Activated CD4-positive, alpha-beta T cell treated with anti-CD3 and anti-CD28 coated beads, Interleukin-2, amount 50 U/mL, for 48 hours (primary cell): Measurements from ENCODE around the gene CLCN7.
"Not testable (repeated sequence)": the region's sequence is repeated elsewhere in the genome, so short reads cannot be mapped to it uniquely, and the experiment has no call there.

Experiments used
- DNase-seq, 2 experiments: peaks; one replicate each; pipeline ENCODE4 v3.0.0-alpha.2; 2020

CLCN7 gene

GRCh38 chr16:1442697-1443096 lies 32.1 kb downstream of the CLCN7 start:
- DNase-seq, result no peak

GRCh38 chr16:1441391-1441829 lies 33.4 kb downstream of the CLCN7 start:
- DNase-seq, result no peak

GRCh38 chr16:1439699-1440074 lies 35.1 kb downstream of the CLCN7 start:
- not testable (repeated sequence) for DNase-seq

- DNase-seq, result no peak
These were observed 35.6 kb downstream of the CLCN7 start for GRCh38 chr16:1439058-1439698.

GRCh38 chr16:1438229-1439057 lies 36.4 kb downstream of the CLCN7 start:
- DNase-seq, result no peak

DNA sequence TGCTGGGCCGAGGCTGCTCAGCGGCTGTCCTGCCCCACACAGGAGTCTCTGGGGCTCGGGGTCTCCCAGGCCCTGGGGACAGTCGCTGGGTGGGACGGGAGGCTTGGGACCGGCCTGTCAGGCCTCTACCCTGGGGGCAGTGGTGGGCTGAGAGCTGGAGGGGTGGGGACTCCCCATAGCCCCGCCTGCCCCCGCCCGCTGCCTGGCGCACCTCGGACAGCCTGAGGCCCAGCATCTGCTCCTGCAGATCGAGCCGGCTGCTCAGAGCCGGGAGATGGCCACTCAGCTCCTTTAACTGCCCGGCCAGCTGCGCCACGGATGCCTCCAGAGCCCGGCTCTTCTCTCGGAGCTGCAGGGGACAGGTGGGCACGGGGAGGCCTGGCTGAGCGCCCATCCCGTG lies 37.2 kb downstream of the CLCN7 start:
- no peak for DNase-seq

DNA sequence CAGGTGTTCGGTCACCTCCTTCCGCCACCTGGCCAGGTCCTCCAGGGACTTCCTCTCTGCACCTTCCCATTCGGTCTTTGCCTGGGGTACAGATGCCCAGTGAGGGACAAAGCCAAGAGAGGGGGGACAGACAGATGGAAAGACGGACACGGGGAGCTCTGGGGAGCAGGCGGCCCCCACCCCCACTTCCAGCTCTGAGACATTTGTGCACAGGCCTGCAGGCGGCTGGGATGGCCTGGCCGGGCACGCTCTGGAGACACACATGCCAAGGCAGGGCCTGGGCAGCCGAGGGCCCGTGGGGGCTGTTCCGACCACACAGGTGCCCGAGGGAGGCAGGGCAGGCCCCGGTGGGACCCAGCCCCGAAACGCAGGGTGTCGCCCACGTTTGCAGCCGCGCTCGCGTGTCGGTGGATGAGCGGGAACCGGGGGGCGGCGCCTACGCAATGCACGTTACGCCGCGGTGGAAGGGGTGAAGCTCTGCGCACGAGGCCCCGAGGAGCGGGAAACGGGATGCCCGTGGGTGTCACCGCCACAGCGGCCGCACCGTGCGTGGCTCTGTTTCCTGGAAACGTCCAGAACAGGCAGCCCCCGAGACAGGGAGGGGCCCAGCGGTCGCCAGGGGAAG lies 38.0 kb downstream of the CLCN7 start:
- DNase-seq, result no peak

DNA sequence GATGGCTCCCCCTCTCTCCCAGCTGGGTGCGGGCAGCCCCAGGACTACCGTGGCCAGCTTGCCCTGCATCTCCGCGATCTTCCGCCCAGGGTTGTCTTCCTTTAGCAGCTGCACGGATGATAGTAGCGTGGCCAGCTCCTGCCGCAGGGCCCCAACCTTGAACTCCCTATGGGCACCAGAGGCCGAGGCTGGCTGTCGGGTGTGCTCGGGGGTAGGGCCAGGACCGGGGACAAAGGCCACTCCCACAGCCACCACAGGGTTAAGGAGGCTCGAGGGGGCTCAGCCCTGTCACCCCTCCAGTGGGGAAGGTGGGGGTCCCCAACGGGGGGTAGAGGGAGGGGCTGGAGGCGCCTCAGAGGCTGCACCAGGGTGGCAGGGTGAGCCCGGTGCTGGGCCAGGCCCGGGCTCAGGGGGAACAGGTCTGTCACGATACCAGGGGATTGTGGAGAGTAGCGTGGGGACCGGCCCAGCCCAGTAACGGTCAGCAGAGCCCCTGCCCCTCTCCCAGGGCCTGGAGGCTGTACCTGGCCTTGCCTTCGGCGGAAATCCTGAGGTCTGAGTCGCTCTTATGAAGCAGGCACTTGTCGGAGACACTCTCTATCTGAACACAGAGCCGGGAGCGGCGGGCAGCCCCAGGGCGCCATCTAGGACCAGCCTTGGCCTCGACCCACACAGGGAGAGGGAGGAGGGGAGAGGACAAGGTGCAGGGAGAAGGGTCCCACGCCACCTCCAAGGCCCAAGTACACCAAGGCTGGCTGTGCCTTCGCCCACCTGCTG lies 38.7 kb downstream of the CLCN7 start:
- no peak for DNase-seq

DNA sequence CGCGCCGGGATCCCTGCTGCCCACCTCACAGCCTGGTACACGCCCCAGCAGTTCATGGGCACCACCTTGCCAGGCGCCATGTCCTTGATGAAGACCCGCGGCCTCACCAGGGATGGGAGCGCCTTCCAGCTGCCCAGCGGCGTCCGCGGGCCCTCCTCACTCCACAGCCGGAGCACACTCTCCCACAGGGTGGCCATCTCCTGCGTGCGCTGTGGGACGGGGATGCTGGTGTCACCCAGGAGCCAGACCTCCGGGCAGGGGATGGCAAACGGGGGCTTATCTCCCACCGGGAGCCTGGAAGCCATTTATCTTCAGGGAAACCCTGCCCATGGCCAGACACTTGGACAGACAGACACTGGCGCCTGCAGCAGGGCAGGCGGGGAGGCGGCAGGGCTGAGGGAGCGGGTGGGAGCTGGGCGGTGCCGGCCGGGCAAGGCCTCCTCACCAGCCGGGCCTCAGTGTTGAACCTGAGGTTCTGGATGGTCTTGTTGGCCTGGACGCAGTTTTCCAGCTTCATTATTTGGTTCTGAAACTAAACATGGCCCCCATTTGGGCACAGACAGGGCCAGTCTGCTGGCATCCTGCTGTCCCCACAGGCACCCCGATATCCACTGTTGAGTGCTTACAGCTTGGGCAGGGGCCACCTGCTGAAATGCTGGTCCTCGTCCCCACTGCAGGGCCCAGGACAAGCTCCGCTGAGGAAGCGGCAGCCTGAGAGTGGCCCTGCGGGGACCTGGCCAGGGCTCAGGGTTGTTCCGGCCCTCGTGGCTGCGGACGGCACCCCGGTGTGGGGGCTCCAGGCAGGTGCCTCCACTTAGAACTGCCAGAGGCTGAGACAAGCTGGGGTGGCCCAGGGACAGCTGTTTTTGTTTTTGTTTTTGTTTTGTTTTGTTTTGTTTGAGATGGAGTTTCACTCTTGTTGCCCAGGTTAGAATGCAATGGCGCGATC lies 39.9 kb downstream of the CLCN7 start:
- DNase-seq, result no peak

DNA sequence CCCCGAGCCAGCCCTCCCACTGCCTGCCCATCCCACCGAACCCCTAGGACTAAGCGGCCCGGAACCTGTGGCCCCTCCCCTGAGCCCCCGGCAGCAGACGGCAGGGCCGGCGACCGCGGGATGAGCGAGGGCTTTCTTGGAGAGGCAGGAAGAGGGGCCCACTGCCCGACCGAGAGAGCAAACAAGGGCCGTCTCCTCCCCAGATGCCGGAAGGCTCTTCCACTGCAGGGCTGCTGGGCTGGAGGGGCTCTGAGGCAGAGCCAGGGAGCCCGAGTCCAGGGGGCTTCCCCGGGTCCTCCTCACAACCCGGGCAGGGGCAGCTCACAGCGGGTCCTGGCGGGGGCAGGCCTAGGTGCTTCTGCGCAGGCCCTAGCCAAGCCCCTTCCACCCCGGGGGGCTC lies 41.1 kb downstream of the CLCN7 start:
- no peak for DNase-seq

GRCh38 chr16:1433263-1433560 lies 41.6 kb downstream of the CLCN7 start:
- no peak for DNase-seq

- no peak for DNase-seq
These were observed 42.2 kb downstream of the CLCN7 start for GRCh38 chr16:1432388-1433262.

GRCh38 chr16:1431497-1432270 lies 43.1 kb downstream of the CLCN7 start:
- no peak for DNase-seq

- DNase-seq, result no peak
These were observed 43.9 kb downstream of the CLCN7 start, which contains the start of gene PERCC1 for GRCh38 chr16:1430759-1431496. Gene PERCC1 (plus strand): TSS chr16:1431078. CDS start chr16:1432594, 1,516 bp downstream.

DNA sequence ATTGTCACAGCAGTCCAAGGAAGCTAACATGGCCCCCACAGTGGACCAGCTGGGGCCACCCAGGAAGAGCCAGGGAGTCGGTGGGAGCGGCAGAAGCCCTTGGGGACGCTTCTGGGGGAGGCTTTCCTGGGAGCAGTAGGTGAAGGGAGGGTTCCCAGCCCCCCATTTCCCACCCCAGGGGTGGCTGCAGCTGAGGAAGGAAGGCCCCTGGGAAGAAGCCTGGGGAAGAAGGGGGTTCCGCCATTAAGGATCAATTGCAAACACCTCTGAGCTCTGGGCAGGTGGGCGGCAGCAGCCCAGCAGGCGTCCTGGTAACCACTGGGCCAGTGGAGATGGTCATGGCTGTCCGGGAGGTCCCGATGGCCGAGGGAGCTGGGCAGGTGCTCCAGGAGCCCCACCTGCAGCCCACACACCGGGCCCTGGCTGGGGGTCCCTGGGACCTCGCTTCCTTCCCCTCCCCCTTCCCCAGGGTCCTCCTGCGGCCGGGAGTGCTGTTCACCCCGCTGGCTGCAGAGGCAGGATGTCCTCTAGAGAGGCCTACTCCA lies 44.5 kb downstream of the CLCN7 start:
- DNase-seq, result no peak

- DNase-seq, result no peak
These were observed 45.2 kb downstream of the CLCN7 start for GRCh38 chr16:1429631-1430030.

- DNase-seq, result no peak
These were observed 45.8 kb downstream of the CLCN7 start for GRCh38 chr16:1429012-1429411.

- DNase-seq, result peak; percentile 64 to 66
These were observed 46.3 kb downstream of the CLCN7 start for GRCh38 chr16:1428511-1428910.
